ENCODE measurements around the gene VPS26C.
A peak's percentile ranks its signal among the peaks of the same experiment; 100 is the strongest.

VPS26C gene

DNA sequence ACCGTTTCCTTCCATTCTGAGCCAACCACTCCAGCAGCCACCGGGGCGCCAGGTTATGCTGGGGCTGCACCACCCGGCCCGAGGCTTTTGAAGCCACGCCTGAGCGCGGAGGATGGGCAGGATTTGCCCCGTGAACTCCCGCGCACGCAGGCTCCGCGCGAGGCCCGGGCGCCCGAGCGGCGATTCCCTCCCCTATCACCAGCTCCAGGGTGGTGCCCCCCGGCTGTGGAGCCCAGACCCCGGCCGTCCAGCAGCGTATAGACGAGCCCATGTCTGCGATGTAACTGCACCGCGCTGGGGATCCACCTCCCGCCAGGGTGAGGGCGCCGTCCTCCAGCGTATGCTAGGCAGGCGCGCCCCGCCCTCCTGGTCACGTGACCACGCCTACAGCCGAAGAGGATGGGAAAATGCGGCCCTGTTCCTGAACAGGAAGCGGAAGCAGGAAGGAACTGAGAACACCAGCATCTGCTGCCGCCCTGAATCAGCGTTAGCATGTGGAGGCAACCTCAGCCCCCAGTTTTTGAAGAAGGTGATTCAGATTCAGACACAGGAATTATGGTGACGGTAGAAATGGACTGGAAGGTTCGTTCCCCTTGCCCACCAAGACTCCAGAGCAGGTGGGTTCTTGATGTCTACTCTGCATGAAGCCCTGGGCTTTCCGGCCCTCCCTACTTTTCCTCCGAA, 46.0 kb downstream of the VPS26C start (continued):
- peak; percentile 39; the same call in 1 of the 2 replicates for TF ChIP-seq ZFP30 (CRISPR knock-in tag; IDR thresholded peaks at IDR 0.05)
- TF ChIP-seq OSR1 (CRISPR knock-in tag; IDR thresholded peaks at IDR 0.05): no peak
- TF ChIP-seq ZNF8 (CRISPR knock-in tag; IDR thresholded peaks at IDR 0.05): no peak
- TF ChIP-seq ZNF565 (CRISPR knock-in tag; conservative IDR thresholded peaks at IDR 0.05; ENCODE audit: low read depth): 0 out of 2 replicates have a peak, but pooled peaks have one; percentile 41
- no peak for TF ChIP-seq RARB (CRISPR knock-in tag; IDR thresholded peaks at IDR 0.05)
- no peak for TF ChIP-seq SNAI2 (CRISPR knock-in tag; IDR thresholded peaks at IDR 0.05)
- TF ChIP-seq, protein P1, sequence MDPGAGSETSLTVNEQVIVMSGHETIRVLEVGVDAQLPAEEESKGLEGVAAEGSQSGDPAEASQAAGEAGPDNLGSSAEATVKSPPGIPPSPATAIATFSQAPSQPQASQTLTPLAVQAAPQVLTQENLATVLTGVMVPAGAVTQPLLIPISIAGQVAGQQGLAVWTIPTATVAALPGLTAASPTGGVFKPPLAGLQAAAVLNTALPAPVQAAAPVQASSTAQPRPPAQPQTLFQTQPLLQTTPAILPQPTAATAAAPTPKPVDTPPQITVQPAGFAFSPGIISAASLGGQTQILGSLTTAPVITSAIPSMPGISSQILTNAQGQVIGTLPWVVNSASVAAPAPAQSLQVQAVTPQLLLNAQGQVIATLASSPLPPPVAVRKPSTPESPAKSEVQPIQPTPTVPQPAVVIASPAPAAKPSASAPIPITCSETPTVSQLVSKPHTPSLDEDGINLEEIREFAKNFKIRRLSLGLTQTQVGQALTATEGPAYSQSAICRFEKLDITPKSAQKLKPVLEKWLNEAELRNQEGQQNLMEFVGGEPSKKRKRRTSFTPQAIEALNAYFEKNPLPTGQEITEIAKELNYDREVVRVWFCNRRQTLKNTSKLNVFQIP (CRISPR knock-in tag; IDR thresholded peaks at IDR 0.05; ENCODE audit: borderline replicate concordance, low read depth): no peak
- TF ChIP-seq ISL1 (CRISPR knock-in tag; IDR thresholded peaks at IDR 0.05): no peak

DNA sequence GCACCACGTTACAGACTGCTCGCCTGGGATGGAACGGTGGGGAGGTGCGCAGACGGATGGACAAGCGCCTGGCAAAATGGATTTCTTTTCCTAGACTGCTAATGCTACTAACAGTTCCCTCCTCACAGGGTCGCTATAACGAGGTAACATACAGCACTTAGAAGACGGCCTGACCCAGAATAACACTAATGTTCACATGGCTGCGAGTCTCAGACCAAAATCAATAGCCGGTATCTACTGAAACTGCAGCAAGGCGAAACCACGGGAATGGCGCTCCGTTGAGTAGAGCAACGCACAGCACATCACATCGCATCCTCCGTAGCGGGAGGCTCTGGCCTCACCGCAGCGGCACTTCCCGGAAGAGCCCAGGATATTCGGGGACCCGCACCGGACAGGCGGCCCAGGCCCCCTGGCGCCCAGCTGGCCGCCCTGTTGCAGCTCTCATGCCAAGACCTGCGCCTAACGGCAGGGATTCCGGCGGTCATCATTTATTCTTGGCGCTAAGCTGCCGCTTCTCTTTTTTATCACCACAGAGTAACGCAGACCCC, 46.6 kb downstream of the VPS26C start:
- peak; percentile 81 for ATAC-seq
- TF ChIP-seq, protein P2, sequence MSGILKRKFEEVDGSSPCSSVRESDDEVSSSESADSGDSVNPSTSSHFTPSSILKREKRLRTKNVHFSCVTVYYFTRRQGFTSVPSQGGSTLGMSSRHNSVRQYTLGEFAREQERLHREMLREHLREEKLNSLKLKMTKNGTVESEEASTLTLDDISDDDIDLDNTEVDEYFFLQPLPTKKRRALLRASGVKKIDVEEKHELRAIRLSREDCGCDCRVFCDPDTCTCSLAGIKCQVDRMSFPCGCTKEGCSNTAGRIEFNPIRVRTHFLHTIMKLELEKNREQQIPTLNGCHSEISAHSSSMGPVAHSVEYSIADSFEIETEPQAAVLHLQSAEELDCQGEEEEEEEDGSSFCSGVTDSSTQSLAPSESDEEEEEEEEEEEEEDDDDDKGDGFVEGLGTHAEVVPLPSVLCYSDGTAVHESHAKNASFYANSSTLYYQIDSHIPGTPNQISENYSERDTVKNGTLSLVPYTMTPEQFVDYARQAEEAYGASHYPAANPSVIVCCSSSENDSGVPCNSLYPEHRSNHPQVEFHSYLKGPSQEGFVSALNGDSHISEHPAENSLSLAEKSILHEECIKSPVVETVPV (CRISPR knock-in tag; IDR thresholded peaks at IDR 0.05): no peak

DNA sequence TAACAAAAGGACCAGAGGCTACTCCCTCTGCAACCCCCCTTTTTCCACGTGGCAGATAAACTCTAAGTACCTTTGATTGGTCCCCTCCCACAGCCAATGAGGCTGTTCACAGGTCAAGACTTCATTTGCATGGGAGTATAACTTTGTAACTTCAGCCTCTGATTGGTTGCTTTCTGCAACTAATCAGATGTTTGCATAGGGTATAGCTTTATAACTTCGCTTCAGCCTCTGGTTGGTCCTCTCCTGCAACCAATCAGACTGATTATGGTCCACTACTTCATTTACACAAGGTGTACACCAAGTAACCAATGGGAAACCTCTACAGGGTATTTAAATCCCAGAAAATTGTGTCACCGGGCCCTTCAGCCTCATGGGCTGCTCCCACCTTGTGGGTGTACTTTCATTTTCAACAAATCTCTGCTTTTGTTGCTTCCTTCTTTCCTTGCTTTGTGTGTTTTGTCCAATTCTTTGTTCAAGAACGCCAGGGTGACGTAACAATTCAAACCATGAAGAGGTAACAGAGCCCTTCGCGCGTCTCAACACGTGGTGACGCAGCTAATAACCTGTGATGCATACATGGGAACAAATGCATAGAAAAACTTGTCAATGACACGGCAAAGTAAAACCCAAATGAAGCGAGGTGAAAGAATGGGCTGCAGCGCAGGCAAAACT, 47.2 kb downstream of the VPS26C start:
- ATAC-seq: no peak
- TF ChIP-seq SNAI2 (CRISPR knock-in tag; IDR thresholded peaks at IDR 0.05): no peak
- no peak for TF ChIP-seq ZNF70 (CRISPR knock-in tag; IDR thresholded peaks at IDR 0.05)
- TF ChIP-seq, protein P3, sequence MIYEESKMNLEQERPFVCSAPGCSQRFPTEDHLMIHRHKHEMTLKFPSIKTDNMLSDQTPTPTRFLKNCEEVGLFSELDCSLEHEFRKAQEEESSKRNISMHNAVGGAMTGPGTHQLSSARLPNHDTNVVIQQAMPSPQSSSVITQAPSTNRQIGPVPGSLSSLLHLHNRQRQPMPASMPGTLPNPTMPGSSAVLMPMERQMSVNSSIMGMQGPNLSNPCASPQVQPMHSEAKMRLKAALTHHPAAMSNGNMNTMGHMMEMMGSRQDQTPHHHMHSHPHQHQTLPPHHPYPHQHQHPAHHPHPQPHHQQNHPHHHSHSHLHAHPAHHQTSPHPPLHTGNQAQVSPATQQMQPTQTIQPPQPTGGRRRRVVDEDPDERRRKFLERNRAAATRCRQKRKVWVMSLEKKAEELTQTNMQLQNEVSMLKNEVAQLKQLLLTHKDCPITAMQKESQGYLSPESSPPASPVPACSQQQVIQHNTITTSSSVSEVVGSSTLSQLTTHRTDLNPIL (CRISPR knock-in tag; IDR thresholded peaks at IDR 0.05; ENCODE audit: low read depth): no peak
- TF ChIP-seq, protein P2 (CRISPR knock-in tag; IDR thresholded peaks at IDR 0.05): no peak
- no peak for TF ChIP-seq ZFP3 (CRISPR knock-in tag; IDR thresholded peaks at IDR 0.05)
- no peak for TF ChIP-seq BACH2 (CRISPR knock-in tag; IDR thresholded peaks at IDR 0.05; ENCODE audit: borderline replicate concordance)
- TF ChIP-seq ESRRG (CRISPR knock-in tag; IDR thresholded peaks at IDR 0.05): no peak
- no peak for TF ChIP-seq ISL1 (CRISPR knock-in tag; IDR thresholded peaks at IDR 0.05)
- TF ChIP-seq ZNF565 (CRISPR knock-in tag; conservative IDR thresholded peaks at IDR 0.05; ENCODE audit: low read depth): no peak
- no peak for TF ChIP-seq GLIS3 (CRISPR knock-in tag; IDR thresholded peaks at IDR 0.05)
- TF ChIP-seq, protein P1 (CRISPR knock-in tag; IDR thresholded peaks at IDR 0.05; ENCODE audit: borderline replicate concordance, low read depth): no peak

DNA sequence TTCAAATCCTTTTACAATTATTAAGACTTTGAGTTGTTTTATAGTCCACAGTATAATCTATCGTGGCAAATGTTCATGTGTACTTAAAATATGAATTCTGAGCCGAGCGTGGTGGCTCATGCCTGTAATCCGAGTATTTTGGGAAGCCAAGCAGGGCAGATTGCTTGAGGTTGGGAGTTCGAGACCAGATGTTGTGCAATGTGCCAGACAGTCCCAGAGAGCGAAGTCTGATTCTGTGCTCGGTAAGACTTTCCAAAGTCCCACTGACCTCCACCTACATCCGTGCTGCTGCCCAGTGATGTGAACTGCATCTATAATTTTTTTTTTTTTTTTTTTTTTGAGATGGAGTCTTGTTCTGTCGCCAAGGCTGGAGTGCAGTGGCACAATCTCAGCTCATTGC, 52.2 kb downstream of the VPS26C start:
- ATAC-seq: no peak
- TF ChIP-seq, protein P2 (CRISPR knock-in tag; IDR thresholded peaks at IDR 0.05): no peak
- TF ChIP-seq, protein P4, sequence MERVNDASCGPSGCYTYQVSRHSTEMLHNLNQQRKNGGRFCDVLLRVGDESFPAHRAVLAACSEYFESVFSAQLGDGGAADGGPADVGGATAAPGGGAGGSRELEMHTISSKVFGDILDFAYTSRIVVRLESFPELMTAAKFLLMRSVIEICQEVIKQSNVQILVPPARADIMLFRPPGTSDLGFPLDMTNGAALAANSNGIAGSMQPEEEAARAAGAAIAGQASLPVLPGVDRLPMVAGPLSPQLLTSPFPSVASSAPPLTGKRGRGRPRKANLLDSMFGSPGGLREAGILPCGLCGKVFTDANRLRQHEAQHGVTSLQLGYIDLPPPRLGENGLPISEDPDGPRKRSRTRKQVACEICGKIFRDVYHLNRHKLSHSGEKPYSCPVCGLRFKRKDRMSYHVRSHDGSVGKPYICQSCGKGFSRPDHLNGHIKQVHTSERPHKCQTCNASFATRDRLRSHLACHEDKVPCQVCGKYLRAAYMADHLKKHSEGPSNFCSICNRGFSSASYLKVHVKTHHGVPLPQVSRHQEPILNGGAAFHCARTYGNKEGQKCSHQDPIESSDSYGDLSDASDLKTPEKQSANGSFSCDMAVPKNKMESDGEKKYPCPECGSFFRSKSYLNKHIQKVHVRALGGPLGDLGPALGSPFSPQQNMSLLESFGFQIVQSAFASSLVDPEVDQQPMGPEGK (CRISPR knock-in tag; IDR thresholded peaks at IDR 0.05; ENCODE audit: borderline replicate concordance): no peak
- TF ChIP-seq PPARA (CRISPR knock-in tag; IDR thresholded peaks at IDR 0.05; ENCODE audit: borderline replicate concordance) (no peak), SNAI2 (CRISPR knock-in tag; IDR thresholded peaks at IDR 0.05) (no peak), GLIS3 (CRISPR knock-in tag; IDR thresholded peaks at IDR 0.05) (no peak), ZFP3 (CRISPR knock-in tag; IDR thresholded peaks at IDR 0.05) (no peak), ZC3H10 (CRISPR knock-in tag; IDR thresholded peaks at IDR 0.05) (no peak), TOX (CRISPR knock-in tag; IDR thresholded peaks at IDR 0.05; ENCODE audit: borderline replicate concordance) (no peak), ESRRG (CRISPR knock-in tag; IDR thresholded peaks at IDR 0.05) (no peak), ARNTL (CRISPR knock-in tag; IDR thresholded peaks at IDR 0.05; ENCODE audit: borderline replicate concordance, low read depth) (no peak), BACH2 (CRISPR knock-in tag; IDR thresholded peaks at IDR 0.05; ENCODE audit: borderline replicate concordance) (no peak)
- TF ChIP-seq, protein P3 (CRISPR knock-in tag; IDR thresholded peaks at IDR 0.05; ENCODE audit: low read depth): no peak
